Measurements from ENCODE around the gene CBFB. TPM values are rescaled to one million over a fixed set of nuclear protein-coding genes. Genes with fewer than 3 reads are reported as not detected.
A peak's percentile ranks its signal among the peaks of the same experiment; 100 is the strongest.

CBFB gene
- total and polyA plus RNA-seq, 9 of the 15 experiments (the other 6 are each of a cell fraction or from before 2014, with no cell fraction given), result 22.0 to 112 (median 66.5) TPM

DNA sequence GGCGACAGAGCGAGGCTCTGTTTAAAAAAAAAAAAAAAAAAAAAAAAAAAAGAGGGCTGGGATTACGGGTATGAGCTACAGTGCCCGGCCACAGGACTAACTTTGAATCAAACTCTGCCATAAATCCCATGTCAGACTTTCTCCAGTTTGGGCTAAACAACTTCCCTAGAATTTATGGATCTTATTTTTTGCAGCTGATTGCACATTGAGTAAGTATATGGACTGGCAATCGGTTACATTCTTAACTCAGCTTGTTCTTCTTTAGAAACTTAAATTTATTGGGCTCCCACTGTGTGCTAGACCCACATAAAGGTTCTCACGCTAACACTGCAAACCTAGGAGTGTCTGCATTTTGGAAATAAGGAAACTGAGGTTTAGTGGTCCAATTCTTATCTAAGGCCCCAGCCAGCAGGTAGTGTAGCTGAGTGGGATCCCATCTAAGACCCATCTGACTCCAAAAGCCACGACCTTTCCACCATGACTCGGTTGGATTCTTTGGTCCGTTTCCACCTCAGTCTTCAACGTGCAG, 718 bp upstream of the CBFB start (continued):
- TF ChIP-seq SAP30 (IDR thresholded peaks at IDR 0.05; ENCODE audit: borderline replicate concordance, insufficient read depth, low read depth, low read length, poor library complexity, severe bottlenecking) (no peak), DIDO1 (tag; IDR thresholded peaks at IDR 0.05; ENCODE audit: low read depth) (no peak), CCNT2 (IDR thresholded peaks at IDR 0.05; ENCODE audit: borderline replicate concordance, extremely low read depth, insufficient read length, low read depth, low read length) (no peak), ZNF583 (CRISPR knock-in tag; IDR thresholded peaks at IDR 0.05) (no peak), ZNF140 (CRISPR knock-in tag; IDR thresholded peaks at IDR 0.05) (no peak), ZNF57 (CRISPR knock-in tag; IDR thresholded peaks at IDR 0.05) (no peak), GABPA (tag; conservative IDR thresholded peaks at IDR 0.05; ENCODE audit: low read depth) (no peak), RFX7 (CRISPR knock-in tag; IDR thresholded peaks at IDR 0.05) (no peak), ZNF785 (CRISPR knock-in tag; IDR thresholded peaks at IDR 0.05) (no peak), SAFB (IDR thresholded peaks at IDR 0.05; ENCODE audit: borderline replicate concordance, low read depth, low read length) (no peak), MAZ (CRISPR knock-in tag; conservative IDR thresholded peaks at IDR 0.05 in 1 of 2, IDR thresholded peaks at IDR 0.05 in 1 of 2) (no peak), SP2 (IDR thresholded peaks at IDR 0.05; ENCODE audit: extremely low read depth, low read depth, low read length, poor library complexity, severe bottlenecking) (no peak), FOXP1 (CRISPR knock-in tag; IDR thresholded peaks at IDR 0.05) (peak; percentile 91), HNRNPUL1 (IDR thresholded peaks at IDR 0.05; ENCODE audit: low read length) (no peak), FOXK1 (CRISPR knock-in tag; IDR thresholded peaks at IDR 0.05; ENCODE audit: borderline replicate concordance) (no peak), CBX1 (IDR thresholded peaks at IDR 0.05; ENCODE audit: low read depth) (no peak)
- TF ChIP-seq, protein P1, sequence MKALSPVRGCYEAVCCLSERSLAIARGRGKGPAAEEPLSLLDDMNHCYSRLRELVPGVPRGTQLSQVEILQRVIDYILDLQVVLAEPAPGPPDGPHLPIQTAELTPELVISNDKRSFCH (CRISPR knock-in tag; IDR thresholded peaks at IDR 0.05), result no peak
- TF ChIP-seq, protein P1 (tag; IDR thresholded peaks at IDR 0.05), result no peak
- TF ChIP-seq, protein P2, sequence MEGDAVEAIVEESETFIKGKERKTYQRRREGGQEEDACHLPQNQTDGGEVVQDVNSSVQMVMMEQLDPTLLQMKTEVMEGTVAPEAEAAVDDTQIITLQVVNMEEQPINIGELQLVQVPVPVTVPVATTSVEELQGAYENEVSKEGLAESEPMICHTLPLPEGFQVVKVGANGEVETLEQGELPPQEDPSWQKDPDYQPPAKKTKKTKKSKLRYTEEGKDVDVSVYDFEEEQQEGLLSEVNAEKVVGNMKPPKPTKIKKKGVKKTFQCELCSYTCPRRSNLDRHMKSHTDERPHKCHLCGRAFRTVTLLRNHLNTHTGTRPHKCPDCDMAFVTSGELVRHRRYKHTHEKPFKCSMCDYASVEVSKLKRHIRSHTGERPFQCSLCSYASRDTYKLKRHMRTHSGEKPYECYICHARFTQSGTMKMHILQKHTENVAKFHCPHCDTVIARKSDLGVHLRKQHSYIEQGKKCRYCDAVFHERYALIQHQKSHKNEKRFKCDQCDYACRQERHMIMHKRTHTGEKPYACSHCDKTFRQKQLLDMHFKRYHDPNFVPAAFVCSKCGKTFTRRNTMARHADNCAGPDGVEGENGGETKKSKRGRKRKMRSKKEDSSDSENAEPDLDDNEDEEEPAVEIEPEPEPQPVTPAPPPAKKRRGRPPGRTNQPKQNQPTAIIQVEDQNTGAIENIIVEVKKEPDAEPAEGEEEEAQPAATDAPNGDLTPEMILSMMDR (IDR thresholded peaks at IDR 0.05 in 2 of 3, conservative IDR thresholded peaks at IDR 0.05 in 1 of 3; ENCODE audit: insufficient read depth in 2 of 3, low read depth in 1 of 3, low read length in 3 of 3), result no peak
- TF ChIP-seq, protein P3, sequence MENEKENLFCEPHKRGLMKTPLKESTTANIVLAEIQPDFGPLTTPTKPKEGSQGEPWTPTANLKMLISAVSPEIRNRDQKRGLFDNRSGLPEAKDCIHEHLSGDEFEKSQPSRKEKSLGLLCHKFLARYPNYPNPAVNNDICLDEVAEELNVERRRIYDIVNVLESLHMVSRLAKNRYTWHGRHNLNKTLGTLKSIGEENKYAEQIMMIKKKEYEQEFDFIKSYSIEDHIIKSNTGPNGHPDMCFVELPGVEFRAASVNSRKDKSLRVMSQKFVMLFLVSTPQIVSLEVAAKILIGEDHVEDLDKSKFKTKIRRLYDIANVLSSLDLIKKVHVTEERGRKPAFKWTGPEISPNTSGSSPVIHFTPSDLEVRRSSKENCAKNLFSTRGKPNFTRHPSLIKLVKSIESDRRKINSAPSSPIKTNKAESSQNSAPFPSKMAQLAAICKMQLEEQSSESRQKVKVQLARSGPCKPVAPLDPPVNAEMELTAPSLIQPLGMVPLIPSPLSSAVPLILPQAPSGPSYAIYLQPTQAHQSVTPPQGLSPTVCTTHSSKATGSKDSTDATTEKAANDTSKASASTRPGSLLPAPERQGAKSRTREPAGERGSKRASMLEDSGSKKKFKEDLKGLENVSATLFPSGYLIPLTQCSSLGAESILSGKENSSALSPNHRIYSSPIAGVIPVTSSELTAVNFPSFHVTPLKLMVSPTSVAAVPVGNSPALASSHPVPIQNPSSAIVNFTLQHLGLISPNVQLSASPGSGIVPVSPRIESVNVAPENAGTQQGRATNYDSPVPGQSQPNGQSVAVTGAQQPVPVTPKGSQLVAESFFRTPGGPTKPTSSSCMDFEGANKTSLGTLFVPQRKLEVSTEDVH (IDR thresholded peaks at IDR 0.05; ENCODE audit: low read depth, partially characterized antibody), result no peak
- TF ChIP-seq, protein P4, sequence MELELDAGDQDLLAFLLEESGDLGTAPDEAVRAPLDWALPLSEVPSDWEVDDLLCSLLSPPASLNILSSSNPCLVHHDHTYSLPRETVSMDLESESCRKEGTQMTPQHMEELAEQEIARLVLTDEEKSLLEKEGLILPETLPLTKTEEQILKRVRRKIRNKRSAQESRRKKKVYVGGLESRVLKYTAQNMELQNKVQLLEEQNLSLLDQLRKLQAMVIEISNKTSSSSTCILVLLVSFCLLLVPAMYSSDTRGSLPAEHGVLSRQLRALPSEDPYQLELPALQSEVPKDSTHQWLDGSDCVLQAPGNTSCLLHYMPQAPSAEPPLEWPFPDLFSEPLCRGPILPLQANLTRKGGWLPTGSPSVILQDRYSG (tag; conservative IDR thresholded peaks at IDR 0.05; ENCODE audit: low read depth), result 0 out of 2 replicates have a peak, but pooled peaks have one; percentile 62
- TF ChIP-seq, protein P5, sequence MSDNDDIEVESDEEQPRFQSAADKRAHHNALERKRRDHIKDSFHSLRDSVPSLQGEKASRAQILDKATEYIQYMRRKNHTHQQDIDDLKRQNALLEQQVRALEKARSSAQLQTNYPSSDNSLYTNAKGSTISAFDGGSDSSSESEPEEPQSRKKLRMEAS (CRISPR knock-in tag; IDR thresholded peaks at IDR 0.05), result no peak; the same call in 1 of the 2 replicates
